ENCODE measurements around the gene PDIK1L.

DNA sequence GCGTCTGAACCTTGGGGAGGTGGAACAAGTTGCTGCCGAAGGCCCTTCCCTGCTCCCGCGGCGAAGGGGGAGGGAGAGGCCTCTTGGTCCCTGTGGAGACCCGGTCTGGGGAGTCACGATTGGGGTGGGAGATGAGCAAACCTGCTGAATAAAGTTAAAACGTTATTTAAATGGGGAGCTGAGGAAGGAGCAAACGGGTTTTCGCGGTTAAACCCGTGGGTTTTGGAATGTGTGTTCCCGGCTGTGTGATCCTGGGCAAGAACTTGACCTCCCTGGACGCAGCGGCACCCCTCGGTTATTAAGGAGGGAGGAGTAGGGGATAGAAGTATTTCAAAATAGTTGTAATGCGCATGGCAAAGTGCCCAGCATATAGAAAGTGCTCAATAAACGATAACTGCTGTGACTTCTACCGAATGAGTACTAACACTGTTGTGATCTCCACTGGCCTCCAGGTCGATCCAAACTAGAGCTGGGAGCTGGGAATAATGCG is 50.6 kb downstream of the PDIK1L start:
- TF ChIP-seq, protein P1, sequence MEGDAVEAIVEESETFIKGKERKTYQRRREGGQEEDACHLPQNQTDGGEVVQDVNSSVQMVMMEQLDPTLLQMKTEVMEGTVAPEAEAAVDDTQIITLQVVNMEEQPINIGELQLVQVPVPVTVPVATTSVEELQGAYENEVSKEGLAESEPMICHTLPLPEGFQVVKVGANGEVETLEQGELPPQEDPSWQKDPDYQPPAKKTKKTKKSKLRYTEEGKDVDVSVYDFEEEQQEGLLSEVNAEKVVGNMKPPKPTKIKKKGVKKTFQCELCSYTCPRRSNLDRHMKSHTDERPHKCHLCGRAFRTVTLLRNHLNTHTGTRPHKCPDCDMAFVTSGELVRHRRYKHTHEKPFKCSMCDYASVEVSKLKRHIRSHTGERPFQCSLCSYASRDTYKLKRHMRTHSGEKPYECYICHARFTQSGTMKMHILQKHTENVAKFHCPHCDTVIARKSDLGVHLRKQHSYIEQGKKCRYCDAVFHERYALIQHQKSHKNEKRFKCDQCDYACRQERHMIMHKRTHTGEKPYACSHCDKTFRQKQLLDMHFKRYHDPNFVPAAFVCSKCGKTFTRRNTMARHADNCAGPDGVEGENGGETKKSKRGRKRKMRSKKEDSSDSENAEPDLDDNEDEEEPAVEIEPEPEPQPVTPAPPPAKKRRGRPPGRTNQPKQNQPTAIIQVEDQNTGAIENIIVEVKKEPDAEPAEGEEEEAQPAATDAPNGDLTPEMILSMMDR (IDR thresholded peaks at IDR 0.05; ENCODE audit: extremely low read depth in 1 of 2, insufficient read depth in 1 of 2, low read depth in 1 of 2, low read length in 2 of 2) = no peak
- TF ChIP-seq GATA2 (IDR thresholded peaks at IDR 0.05; ENCODE audit: insufficient read depth, insufficient read length, low read depth, low read length) (no peak), POLR2AphosphoS5 (IDR thresholded peaks at IDR 0.05; ENCODE audit: insufficient read depth, low read depth, low read length) (no peak), EZH2 (IDR thresholded peaks at IDR 0.05; ENCODE audit: borderline replicate concordance, low read depth, low read length, severe bottlenecking) (no peak), JUN (IDR thresholded peaks at IDR 0.05; ENCODE audit: borderline replicate concordance, insufficient read depth, insufficient read length, low read depth) (no peak), POLR2A (IDR thresholded peaks at IDR 0.05; ENCODE audit: low read depth, low read length) (no peak), MYC (IDR thresholded peaks at IDR 0.05; ENCODE audit: low read depth, low read length) (no peak)
- TF ChIP-seq, protein P2, sequence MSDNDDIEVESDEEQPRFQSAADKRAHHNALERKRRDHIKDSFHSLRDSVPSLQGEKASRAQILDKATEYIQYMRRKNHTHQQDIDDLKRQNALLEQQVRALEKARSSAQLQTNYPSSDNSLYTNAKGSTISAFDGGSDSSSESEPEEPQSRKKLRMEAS (IDR thresholded peaks at IDR 0.05; ENCODE audit: insufficient read depth, insufficient read length) = no peak
